Measurements from ENCODE around the gene PRKAR1B. TPM values are rescaled to one million over a fixed set of nuclear protein-coding genes. Genes with fewer than 3 reads are reported as not detected.

Gene PRKAR1B
- total RNA-seq, 1 donor from 2014 or later = 14.2 TPM

DNA sequence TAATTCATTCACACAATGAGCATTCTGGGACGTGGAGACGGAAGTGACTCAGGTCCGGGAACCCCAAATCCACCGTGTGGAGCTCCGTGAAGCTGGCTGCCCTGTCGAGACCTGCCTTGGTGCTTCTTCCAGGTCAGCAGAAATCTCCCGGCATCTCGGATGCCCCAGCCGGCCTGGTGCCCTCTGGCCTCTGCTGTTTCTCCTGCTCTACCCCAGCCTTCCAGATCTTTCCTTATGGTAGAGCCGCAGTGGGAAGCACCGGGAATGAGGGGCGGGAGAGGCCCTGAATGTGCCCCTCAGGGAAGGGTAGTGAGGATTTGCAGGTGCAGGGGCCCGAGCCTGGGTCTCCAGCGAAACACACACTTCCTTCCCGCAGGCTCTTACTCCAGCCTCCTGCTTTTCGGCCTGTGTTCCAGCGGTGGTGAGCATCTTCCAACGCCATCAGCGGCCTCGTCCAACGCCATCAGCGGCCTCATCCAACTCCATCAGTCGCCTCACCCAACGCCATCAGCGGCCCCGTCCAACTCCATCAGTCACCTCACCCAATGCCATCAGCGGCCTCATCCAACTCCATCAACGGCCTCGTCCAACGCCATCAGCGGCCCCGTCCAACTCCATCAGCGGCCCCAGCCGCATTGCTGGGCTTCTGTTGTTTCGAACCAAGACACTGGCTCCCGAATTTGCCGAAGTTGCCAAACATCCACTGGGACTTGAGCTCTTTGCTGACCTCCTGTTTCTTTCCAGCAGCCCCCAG lies 150.4 kb downstream of the PRKAR1B start:
- no peaks in the 10 kb centered on the region for H3K27me3 ChIP-seq (ENCODE audit: low read depth)
- H3K9me3 ChIP-seq (replicated peaks) = no peaks in the 10 kb centered on the region
- DNase-seq = no peak
- H3K4me1 ChIP-seq = no peaks in the 10 kb centered on the region
- intact Hi-C loops (cut with micrococcal nuclease) = no loop called here
- no peak overlapping the region for H3K27ac ChIP-seq (replicated peaks)
- TF ChIP-seq, protein P1, sequence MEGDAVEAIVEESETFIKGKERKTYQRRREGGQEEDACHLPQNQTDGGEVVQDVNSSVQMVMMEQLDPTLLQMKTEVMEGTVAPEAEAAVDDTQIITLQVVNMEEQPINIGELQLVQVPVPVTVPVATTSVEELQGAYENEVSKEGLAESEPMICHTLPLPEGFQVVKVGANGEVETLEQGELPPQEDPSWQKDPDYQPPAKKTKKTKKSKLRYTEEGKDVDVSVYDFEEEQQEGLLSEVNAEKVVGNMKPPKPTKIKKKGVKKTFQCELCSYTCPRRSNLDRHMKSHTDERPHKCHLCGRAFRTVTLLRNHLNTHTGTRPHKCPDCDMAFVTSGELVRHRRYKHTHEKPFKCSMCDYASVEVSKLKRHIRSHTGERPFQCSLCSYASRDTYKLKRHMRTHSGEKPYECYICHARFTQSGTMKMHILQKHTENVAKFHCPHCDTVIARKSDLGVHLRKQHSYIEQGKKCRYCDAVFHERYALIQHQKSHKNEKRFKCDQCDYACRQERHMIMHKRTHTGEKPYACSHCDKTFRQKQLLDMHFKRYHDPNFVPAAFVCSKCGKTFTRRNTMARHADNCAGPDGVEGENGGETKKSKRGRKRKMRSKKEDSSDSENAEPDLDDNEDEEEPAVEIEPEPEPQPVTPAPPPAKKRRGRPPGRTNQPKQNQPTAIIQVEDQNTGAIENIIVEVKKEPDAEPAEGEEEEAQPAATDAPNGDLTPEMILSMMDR (IDR thresholded peaks at IDR 0.05; ENCODE audit: borderline replicate concordance) = no peak
- H3K36me3 ChIP-seq = peaks cover 4% of the 10 kb centered on the region
- no peak overlapping the region for H3K4me3 ChIP-seq

- intact Hi-C loops (cut with micrococcal nuclease) = no loop called here
- no peaks in the 10 kb centered on the region for H3K4me1 ChIP-seq
- no peaks in the 10 kb centered on the region for H3K9me3 ChIP-seq (replicated peaks)
- no peak for DNase-seq
- no peaks in the 10 kb centered on the region for H3K27me3 ChIP-seq (ENCODE audit: low read depth)
- peaks cover 4% of the 10 kb centered on the region for H3K36me3 ChIP-seq
- TF ChIP-seq, protein P1 (IDR thresholded peaks at IDR 0.05; ENCODE audit: borderline replicate concordance) = no peak
- H3K4me3 ChIP-seq = no peak overlapping the region
- H3K27ac ChIP-seq (replicated peaks) = no peak overlapping the region
Measured at GRCh38 chr7:575425-576366, 151.4 kb downstream of the PRKAR1B start.

GRCh38 chr7:574661-575395 lies 152.3 kb downstream of the PRKAR1B start:
- H3K4me1 ChIP-seq = no peaks in the 10 kb centered on the region
- TF ChIP-seq, protein P1 (IDR thresholded peaks at IDR 0.05; ENCODE audit: borderline replicate concordance) = no peak
- no peaks in the 10 kb centered on the region for H3K27me3 ChIP-seq (ENCODE audit: low read depth)
- H3K36me3 ChIP-seq = peaks cover 4% of the 10 kb centered on the region
- intact Hi-C loops (cut with micrococcal nuclease) = no loop called here
- H3K27ac ChIP-seq (replicated peaks) = peak overlapping the region; percentile 40
- no peak overlapping the region for H3K4me3 ChIP-seq
- DNase-seq = no peak
- no peaks in the 10 kb centered on the region for H3K9me3 ChIP-seq (replicated peaks)

DNA sequence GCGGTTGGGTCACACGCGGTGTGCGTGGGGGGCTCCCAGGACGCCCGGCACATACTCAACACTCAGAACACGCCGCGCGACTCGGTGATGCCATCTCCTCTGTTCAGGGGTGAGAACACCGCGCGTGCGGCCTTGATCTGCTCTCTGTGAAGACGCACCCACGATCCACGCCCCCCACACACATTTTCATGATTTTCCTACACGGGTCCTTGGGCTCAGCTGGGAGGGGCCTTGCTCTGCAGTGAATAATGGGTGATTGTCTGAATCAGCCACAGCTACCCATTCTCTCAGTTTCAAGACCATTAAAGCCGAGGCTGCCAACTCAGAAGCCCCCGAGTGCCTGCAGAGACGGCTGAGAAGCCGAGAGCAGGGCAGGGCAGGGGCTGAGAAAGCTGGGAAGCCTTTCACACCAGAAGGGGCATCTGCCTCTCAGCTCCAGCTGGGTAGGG lies 153.1 kb downstream of the PRKAR1B start:
- H3K27ac ChIP-seq (replicated peaks) = peak overlapping the region; percentile 40
- H3K9me3 ChIP-seq (replicated peaks) = no peaks in the 10 kb centered on the region
- TF ChIP-seq, protein P1 (IDR thresholded peaks at IDR 0.05; ENCODE audit: borderline replicate concordance) = no peak
- DNase-seq = no peak
- no peaks in the 10 kb centered on the region for H3K27me3 ChIP-seq (ENCODE audit: low read depth)
- H3K4me3 ChIP-seq = no peak overlapping the region
- peaks cover 3% of the 10 kb centered on the region for H3K36me3 ChIP-seq
- intact Hi-C loops (cut with micrococcal nuclease) = no loop called here
- peaks cover 5% of the 10 kb centered on the region for H3K4me1 ChIP-seq

DNA sequence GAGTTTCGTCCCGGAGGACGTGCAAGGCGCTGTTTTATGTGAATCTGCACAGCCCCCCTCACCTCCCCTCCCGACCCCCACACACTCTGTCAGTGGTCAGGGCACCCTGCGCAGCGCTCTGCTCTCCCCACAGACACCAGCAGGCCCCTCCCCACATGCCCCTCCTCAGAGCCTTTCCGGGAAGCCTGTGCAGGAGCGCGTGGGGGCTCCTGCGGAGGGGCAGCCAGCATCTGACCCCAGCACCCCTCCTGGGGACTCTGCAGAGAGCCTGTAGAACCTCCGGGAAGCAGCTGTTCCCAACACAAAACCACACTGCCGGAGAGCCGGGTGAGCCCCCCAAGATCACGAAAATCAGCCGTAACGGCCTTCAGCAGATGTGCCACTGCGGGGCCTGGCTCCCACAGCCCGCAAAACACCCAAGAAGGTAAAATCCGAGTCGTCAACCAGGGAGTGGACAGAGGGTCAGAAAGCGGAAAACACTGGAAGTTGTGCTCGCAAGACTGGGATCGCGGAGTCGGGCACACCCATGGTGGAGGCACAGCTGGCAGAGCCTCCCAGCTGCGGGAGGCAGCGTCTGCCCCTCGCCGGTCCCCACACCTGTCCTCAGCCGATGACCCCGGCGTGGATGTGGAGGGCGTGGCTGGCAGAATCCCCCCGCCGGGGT lies 153.7 kb downstream of the PRKAR1B start:
- Histone ChIP-seq H3K4me1 (peaks cover 10% of the 10 kb centered on the region), H3K4me3 (no peak overlapping the region), H3K9me3 (replicated peaks) (no peaks in the 10 kb centered on the region), H3K36me3 (no peaks in the 10 kb centered on the region), H3K27me3 (ENCODE audit: low read depth) (no peaks in the 10 kb centered on the region), H3K27ac (replicated peaks) (no peak overlapping the region)
- TF ChIP-seq, protein P1 (IDR thresholded peaks at IDR 0.05; ENCODE audit: borderline replicate concordance) = no peak
- intact Hi-C loops (cut with micrococcal nuclease) = no loop called here
- no peak for DNase-seq

Measured in left ventricle myocardium inferior (tissue), 1 donor.